ENCODE measurements around the gene ZRANB1. TPM values are rescaled to one million over a fixed set of nuclear protein-coding genes. Genes with fewer than 3 reads are reported as not detected.
A peak's percentile ranks its signal among the peaks of the same experiment; 100 is the strongest.

ZRANB1 gene
- total RNA-seq, 4 donors from 2014 or later: 51.2 to 91.1 (median 74.6) TPM

- Histone ChIP-seq H3K9me3 (no peaks in the 10 kb centered on the region), H3K27ac (peak overlapping the region; percentile 52 to 80 (median 72)), H3K27me3 (no peaks in the 10 kb centered on the region), H3K4me3 (peak overlapping the region; percentile 14 to 34 (median 20)), H3K4me1 (peaks cover 70 to 81% of the 10 kb centered on the region in 2 donors), H3K36me3 (no peaks in the 10 kb centered on the region)
- ATAC-seq (peak in 1 of 2 donors; percentile 30), DNase-seq (peak in 1 of 2 donors; percentile 71)
- intact Hi-C loops (cut with DNase I; ENCODE audit: low total_unique reads): no loop called here
- in situ Hi-C loops (cut with MboI; ENCODE audit: low sequenced_read_pairs in 4 of 4): no loop called here
- no peak for TF ChIP-seq CTCF (IDR thresholded peaks at IDR 0.05 in 4 of 5, conservative IDR thresholded peaks at IDR 0.05 in 1 of 5)
- no peak for TF ChIP-seq POLR2A (IDR thresholded peaks at IDR 0.05)
These were observed 81.3 kb downstream of the ZRANB1 start for GRCh38 chr10:125023255-125023654.

GRCh38 chr10:125023862-125024496 lies 82.1 kb downstream of the ZRANB1 start:
- DNase-seq: peak; percentile 65 to 77

GRCh38 chr10:125024497-125025234 lies 82.7 kb downstream of the ZRANB1 start:
- no peaks in the 10 kb centered on the region for H3K36me3 ChIP-seq
- in situ Hi-C loops (cut with MboI; ENCODE audit: low sequenced_read_pairs in 4 of 4) (loop anchor here in 1 of 4 donors (25.0 kb wide), 1 partner anchor 313 kb away; no protein-coding TSS in a partner anchor), intact Hi-C loops (cut with DNase I; ENCODE audit: low total_unique reads) (no loop called here)
- no peaks in the 10 kb centered on the region for H3K27me3 ChIP-seq
- H3K4me3 ChIP-seq: peak overlapping the region in 1 of 4 donors; percentile 34
- peaks cover 70 to 80% of the 10 kb centered on the region in 2 donors for H3K4me1 ChIP-seq
- H3K27ac ChIP-seq: peak overlapping the region; percentile 52 to 80 (median 72)
- TF ChIP-seq CTCF (IDR thresholded peaks at IDR 0.05 in 4 of 5, conservative IDR thresholded peaks at IDR 0.05 in 1 of 5): no peak
- no peak for TF ChIP-seq POLR2A (IDR thresholded peaks at IDR 0.05)
- ATAC-seq: no peak
- DNase-seq: no peak
- H3K9me3 ChIP-seq: no peaks in the 10 kb centered on the region

More at GRCh38 chr10:125023862-125024496, 82.1 kb downstream of the ZRANB1 start:
- no peak for TF ChIP-seq CTCF (IDR thresholded peaks at IDR 0.05 in 4 of 5, conservative IDR thresholded peaks at IDR 0.05 in 1 of 5)
- no peak for TF ChIP-seq POLR2A (IDR thresholded peaks at IDR 0.05)
- H3K36me3 ChIP-seq: no peaks in the 10 kb centered on the region
- no peaks in the 10 kb centered on the region for H3K27me3 ChIP-seq
- peaks cover 70 to 81% of the 10 kb centered on the region in 2 donors for H3K4me1 ChIP-seq
- H3K4me3 ChIP-seq: peak overlapping the region in 3 of 4 donors; percentile 14 to 34 (median 14)
- intact Hi-C loops (cut with DNase I; ENCODE audit: low total_unique reads): no loop called here
- H3K9me3 ChIP-seq: no peaks in the 10 kb centered on the region
- peak; percentile 28 to 59 for ATAC-seq
- in situ Hi-C loops (cut with MboI; ENCODE audit: low sequenced_read_pairs in 4 of 4): no loop called here
- peak overlapping the region; percentile 52 to 80 (median 72) for H3K27ac ChIP-seq

- no peak overlapping the region for H3K4me3 ChIP-seq
- in situ Hi-C loops (cut with MboI; ENCODE audit: low sequenced_read_pairs in 4 of 4) (loop anchor here in 1 of 4 donors (25.0 kb wide), 1 partner anchor 312 kb away; no protein-coding TSS in a partner anchor), intact Hi-C loops (cut with DNase I; ENCODE audit: low total_unique reads) (no loop called here)
- peaks cover 70 to 79% of the 10 kb centered on the region in 2 donors for H3K4me1 ChIP-seq
- no peaks in the 10 kb centered on the region for H3K27me3 ChIP-seq
- H3K9me3 ChIP-seq: no peaks in the 10 kb centered on the region
- peak overlapping the region in 3 of 4 donors; percentile 71 to 80 (median 73) for H3K27ac ChIP-seq
- no peak for ATAC-seq
- DNase-seq: no peak
- TF ChIP-seq POLR2A (IDR thresholded peaks at IDR 0.05) (no peak), CTCF (IDR thresholded peaks at IDR 0.05 in 4 of 5, conservative IDR thresholded peaks at IDR 0.05 in 1 of 5) (no peak)
- H3K36me3 ChIP-seq: no peaks in the 10 kb centered on the region
These were observed 83.4 kb downstream of the ZRANB1 start for GRCh38 chr10:125025341-125025740.
